H9 (cell line): ENCODE results near the gene ROCK2. TPM values are rescaled to one million over a fixed set of nuclear protein-coding genes. Genes with fewer than 3 reads are reported as not detected.

Source experiments
- DNase-seq: peaks from one replicate; pipeline ENCODE4 v3.0.0-alpha.2; 2017
- H2AFZ ChIP-seq: one replicate; pipeline ENCODE4 v1.6.1; 2013; ENCODE audit warnings: mild to moderate bottlenecking, low read length, control low read depth, moderate library complexity
- H2AK5ac ChIP-seq: 2 replicates; pipeline ENCODE4 v1.6.1; 2013; ENCODE audit warnings: low read length, control low read depth, mixed read lengths; ENCODE audit not compliant: insufficient read length
- H2BK120ac ChIP-seq: one replicate; pipeline ENCODE4 v1.6.1; 2013; ENCODE audit warnings: low read depth, mild to moderate bottlenecking, low read length, control low read depth, inconsistent platforms; ENCODE audit not compliant: poor library complexity, severe bottlenecking
- H2BK12ac ChIP-seq: 2 replicates; pipeline ENCODE4 v1.6.1; 2013; ENCODE audit warnings: low read length, control low read depth, mixed read lengths, low read depth; ENCODE audit not compliant: insufficient read length
- H2BK15ac ChIP-seq: 2 replicates; pipeline ENCODE4 v1.6.1; 2013; ENCODE audit warnings: low read depth, low read length, control low read depth
- H2BK20ac ChIP-seq: one replicate; pipeline ENCODE4 v1.6.1; 2013; ENCODE audit warnings: low read depth, mild to moderate bottlenecking, low read length, control low read depth, inconsistent platforms; ENCODE audit not compliant: poor library complexity, severe bottlenecking
- H2BK5ac ChIP-seq: 2 replicates; pipeline ENCODE4 v1.6.1; 2013; ENCODE audit warnings: low read length, control low read depth, mixed read lengths; ENCODE audit not compliant: insufficient read length
- H3K14ac ChIP-seq: 2 replicates; pipeline ENCODE4 v1.6.1; 2013; ENCODE audit warnings: low read length, control low read depth; ENCODE audit not compliant: insufficient read depth
- H3K18ac ChIP-seq: 2 replicates; pipeline ENCODE4 v1.6.1; 2013; ENCODE audit warnings: low read depth, mild to moderate bottlenecking, mixed read lengths, low read length, control low read depth; ENCODE audit not compliant: insufficient read length
- H3K23ac ChIP-seq: 2 replicates; pipeline ENCODE4 v1.6.1; 2013; ENCODE audit warnings: low read length, control low read depth, mixed read lengths, low read depth; ENCODE audit not compliant: insufficient read length
- H3K23me2 ChIP-seq: 2 replicates; pipeline ENCODE4 v1.6.1; 2013; ENCODE audit warnings: low read depth, mild to moderate bottlenecking, mixed read lengths, low read length, control low read depth; ENCODE audit not compliant: insufficient read length, poor library complexity, severe bottlenecking
- H3K27ac ChIP-seq: 2 replicates; pipeline ENCODE4 v1.5.1; 2013; ENCODE audit warnings: low read length, control low read depth, mixed read lengths, low read depth; ENCODE audit not compliant: insufficient read length
- H3K27me3 ChIP-seq: 2 replicates; pipeline ENCODE4 v1.6.1; 2013; ENCODE audit warnings: low read length, control low read depth, inconsistent platforms; ENCODE audit not compliant: insufficient read depth
- H3K4ac ChIP-seq: 2 replicates; pipeline ENCODE4 v1.6.1; 2013; ENCODE audit warnings: low read depth, mild to moderate bottlenecking, control low read depth, inconsistent platforms, low read length, moderate library complexity
- H3K4me1 ChIP-seq: 2 replicates; pipeline ENCODE4 v1.6.1; 2013; ENCODE audit warnings: low read length, control low read depth, inconsistent platforms; ENCODE audit not compliant: insufficient read depth
- H3K4me2 ChIP-seq: 2 replicates; pipeline ENCODE4 v1.6.1; 2013; ENCODE audit warnings: low read length, control low read depth, mixed read lengths; ENCODE audit not compliant: insufficient read length, insufficient read depth
- H3K56ac ChIP-seq: 2 replicates; pipeline ENCODE4 v1.6.1; 2013; ENCODE audit warnings: low read depth, mild to moderate bottlenecking, mixed read lengths, low read length, control low read depth; ENCODE audit not compliant: insufficient read length
- H3K79me1 ChIP-seq: 2 replicates; pipeline ENCODE4 v1.6.1; 2013; ENCODE audit warnings: low read depth, mild to moderate bottlenecking, moderate library complexity, low read length, control low read depth, inconsistent platforms; ENCODE audit not compliant: insufficient read depth, poor library complexity, severe bottlenecking
- H3K79me2 ChIP-seq: 2 replicates; pipeline ENCODE4 v1.6.1; 2013; ENCODE audit warnings: low read length, control low read depth, inconsistent platforms; ENCODE audit not compliant: insufficient read depth
- H3K9ac ChIP-seq: 2 replicates; pipeline ENCODE4 v1.6.1; 2013; ENCODE audit warnings: low read length, control low read depth, mixed read lengths; ENCODE audit not compliant: insufficient read length; ENCODE audit errors: extremely low read depth
- H3K9me3 ChIP-seq: one replicate; pipeline ENCODE4 v1.6.1; 2013; ENCODE audit warnings: low read depth, low read length, inconsistent platforms; ENCODE audit not compliant: control insufficient read depth
- H3T11ph ChIP-seq: one replicate; pipeline ENCODE4 v1.6.1; 2013; ENCODE audit warnings: mild to moderate bottlenecking, low read length, control low read depth, inconsistent platforms
- H4K20me1 ChIP-seq: one replicate; pipeline ENCODE4 v1.6.1; 2013; ENCODE audit not compliant: control insufficient read depth, insufficient read length, insufficient read depth
- H4K5ac ChIP-seq: 2 replicates; pipeline ENCODE4 v1.6.1; 2013; ENCODE audit warnings: low read depth, mild to moderate bottlenecking, mixed read lengths, low read length, control low read depth; ENCODE audit not compliant: insufficient read length
- H4K8ac ChIP-seq: replicated peaks from 2 replicates; pipeline ENCODE4 v1.6.1; 2013; ENCODE audit warnings: low read length, control low read depth, mixed read lengths, low read depth; ENCODE audit not compliant: insufficient read length
- H4K91ac ChIP-seq: 2 replicates; pipeline ENCODE4 v1.6.1; 2013; ENCODE audit warnings: low read depth, mild to moderate bottlenecking, moderate library complexity, mixed read lengths, low read length, control low read depth; ENCODE audit not compliant: insufficient read length
- H3K27ac Mint-ChIP-seq, 3 experiments: 2 replicates in 2 of 3; 3 replicates in 1 of 3; pipeline ENCODE4 v1.8.0; 2020 to 2021; ENCODE audit warnings: mixed read lengths in 3 of 3, mild to moderate bottlenecking in 1 of 3, moderate library complexity in 1 of 3
- H3K27me3 Mint-ChIP-seq: 2 replicates; pipeline ENCODE4 v1.8.0; 2021; ENCODE audit warnings: low read depth, mild to moderate bottlenecking, moderate library complexity, mixed read lengths
- H3K36me3 Mint-ChIP-seq, 3 experiments: 2 replicates in 2 of 3; 3 replicates in 1 of 3; pipeline ENCODE4 v1.8.0; 2020 to 2021; ENCODE audit warnings: low read depth in 3 of 3, mixed read lengths in 3 of 3; ENCODE audit not compliant: insufficient read depth in 1 of 3
- H3K4me1 Mint-ChIP-seq, 2 experiments: 2 replicates each; pipeline ENCODE4 v1.8.0; 2020; ENCODE audit warnings: mixed read lengths in 2 of 2
- H3K4me3 Mint-ChIP-seq, 2 experiments: 2 replicates in 1 of 2; 3 replicates in 1 of 2; pipeline ENCODE4 v1.8.0; 2020 to 2021; ENCODE audit warnings: mild to moderate bottlenecking in 2 of 2, mixed read lengths in 2 of 2, moderate library complexity in 1 of 2
- H3K9me3 Mint-ChIP-seq, 2 experiments: 2 replicates in 1 of 2; 3 replicates in 1 of 2; pipeline ENCODE4 v1.8.0; 2020; ENCODE audit warnings: mild to moderate bottlenecking in 2 of 2, mixed read lengths in 2 of 2, moderate library complexity in 1 of 2
- CTCF ChIP-seq: fragments of 200-600 bp; sonication (generic); conservative IDR thresholded peaks from 3 replicates; pipeline ENCODE4 v1.8.0; 2021; ENCODE audit warnings: antibody characterized with exemption, mild to moderate bottlenecking
- WGBS: extraction: QIAGEN DNeasy Blood & Tissue Kit; methylation state at CpG from one replicate; pipeline ENCODE4 v1.1.7; 2013; ENCODE audit warnings: missing lambda C conversion rate, low lambda C conversion rate, mixed read lengths; ENCODE audit not compliant: insufficient read length; ENCODE audit errors: extremely low coverage; 5-methylcytosine and 5-hydroxymethylcytosine counted together
- total RNA-seq: library from RNA; stranded (reverse); gene quantifications from 2 replicates; pipeline ENCODE4 v1.2.1, GENCODE V29; 2021

Gene ROCK2
- total RNA-seq, 1 experiment from 2014 or later, result 33.2 TPM

- Mint-ChIP-seq H3K36me3 (peaks cover 18 to 34% (median 30%) of the 10 kb centered on the region in 3 experiments), H3K27ac (no peak overlapping the region), H3K9me3 (no peaks in the 10 kb centered on the region; a peak in 1 of 5 replicates), H3K4me1 (peaks cover 5 to 8% of the 10 kb centered on the region in 2 experiments; a peak in 3 of 4 replicates), H3K27me3 (no peaks in the 10 kb centered on the region), H3K4me3 (no peak overlapping the region)
- peaks cover 7% of the 10 kb centered on the region for H3K79me1 ChIP-seq
- no peaks in the 10 kb centered on the region for H4K20me1 ChIP-seq
- H3K14ac ChIP-seq, result no peak overlapping the region
- H3K9ac ChIP-seq, result no peak overlapping the region
- no peaks in the 10 kb centered on the region for H3K27me3 ChIP-seq
- H2AFZ ChIP-seq, result no peak overlapping the region
- H2BK15ac ChIP-seq, result no peak overlapping the region; the same call in 1 of the 2 replicates
- H3K27ac ChIP-seq, result no peak overlapping the region
- no peak overlapping the region for H2AK5ac ChIP-seq
- H2BK20ac ChIP-seq, result no peak overlapping the region
- no peak overlapping the region for H3K4me2 ChIP-seq
- no peak overlapping the region for H3K23ac ChIP-seq
- H2BK5ac ChIP-seq, result no peak overlapping the region
- no peak overlapping the region for H3T11ph ChIP-seq
- no peak for TF ChIP-seq CTCF
- H3K79me2 ChIP-seq, result peaks cover 3% of the 10 kb centered on the region; the same call in 1 of the 2 replicates
- no peaks in the 10 kb centered on the region for H3K9me3 ChIP-seq
- H2BK12ac ChIP-seq, result no peak overlapping the region
- H3K56ac ChIP-seq, result no peak overlapping the region
- H3K23me2 ChIP-seq, result no peaks in the 10 kb centered on the region
- no peak overlapping the region for H3K18ac ChIP-seq
- WGBS, result no CpG with 5 or more reads among the region's 2 CpGs
- no peak overlapping the region for H4K5ac ChIP-seq
- no peak overlapping the region for H4K91ac ChIP-seq
- H3K4me1 ChIP-seq, result no peaks in the 10 kb centered on the region
- no peak for DNase-seq
- H3K4ac ChIP-seq, result no peak overlapping the region
- H4K8ac ChIP-seq, result no peak overlapping the region
- H2BK120ac ChIP-seq, result no peak overlapping the region
Measured at GRCh38 chr2:11285499-11285898, 58.9 kb downstream of the ROCK2 start.
